H1 (cell line): Measurements from ENCODE around the gene ABHD4. TPM values are rescaled to one million over a fixed set of nuclear protein-coding genes. Genes with fewer than 3 reads are reported as not detected.

Source experiments
- CTCF ChIA-PET: fragments of 300-600 bp; sonication (Branson Sonifier 250); formaldehyde crosslinking; loops from one replicate; lab custom pipeline; 2021; ENCODE audit not compliant: partially characterized antibody; lab: Charles Lee
- POLR2A ChIA-PET: fragments of 300-600 bp; sonication (Branson Sonifier 250); formaldehyde crosslinking; loops from one replicate; lab custom pipeline; 2021; ENCODE audit warnings: inconsistent platforms; ENCODE audit not compliant: partially characterized antibody; lab: Charles Lee
- DNase-seq, 2 experiments: peaks; one replicate each; pipeline versions ENCODE4 v3.0.0 to v3.0.0-alpha.2; 2010 to 2022; ENCODE audit warnings: low spot score in 2 of 2, low read depth in 1 of 2, mixed read lengths in 1 of 2
- FAIRE-seq: peaks from 2 replicates; lab custom pipeline; 2011; peaks lifted over from hg19 to GRCh38; lab: Jason Lieb, UNC
- H2AFZ ChIP-seq: 2 replicates; pipeline ENCODE4 v1.8.1; 2012; ENCODE audit warnings: low read length, inconsistent platforms
- H2AK5ac ChIP-seq: 2 replicates; pipeline ENCODE4 v1.6.1; 2013; ENCODE audit warnings: low read depth, low read length
- H2BK120ac ChIP-seq: replicated peaks from 2 replicates; pipeline ENCODE3; 2013; ENCODE audit warnings: low read depth, low read length, inconsistent platforms
- H2BK12ac ChIP-seq: 2 replicates; pipeline ENCODE4 v1.6.1; 2013; ENCODE audit warnings: low read depth, low read length
- H2BK15ac ChIP-seq: 2 replicates; pipeline ENCODE4 v1.6.1; 2013; ENCODE audit warnings: low read length
- H2BK20ac ChIP-seq: 2 replicates; pipeline ENCODE4 v1.6.1; 2013; ENCODE audit warnings: low read length
- H2BK5ac ChIP-seq: 2 replicates; pipeline ENCODE4 v1.6.1; 2013; ENCODE audit warnings: low read depth, low read length
- H3K14ac ChIP-seq: 2 replicates; pipeline ENCODE4 v1.6.1; 2013; ENCODE audit warnings: inconsistent platforms; ENCODE audit not compliant: insufficient read length
- H3K18ac ChIP-seq: 2 replicates; pipeline ENCODE4 v1.6.1; 2013; ENCODE audit warnings: low read length; ENCODE audit errors: extremely low read depth
- H3K23ac ChIP-seq: 2 replicates; pipeline ENCODE4 v1.6.1; 2013; ENCODE audit warnings: inconsistent platforms; ENCODE audit not compliant: insufficient read length
- H3K23me2 ChIP-seq: 2 replicates; pipeline ENCODE4 v1.6.1; 2013; ENCODE audit warnings: low read depth, low read length
- H3K27ac ChIP-seq: 2 replicates; pipeline ENCODE4 v1.6.1; 2011; ENCODE audit warnings: low read depth, low read length, inconsistent platforms
- H3K27me3 ChIP-seq, 4 experiments: replicated peaks in 1 of 4; 1 replicate in 1 of 4; 2 replicates in 3 of 4; pipeline versions ENCODE4 v1.6.1 to v1.8.1; 2011 to 2013; ENCODE audit warnings: low read length in 3 of 4, mild to moderate bottlenecking in 3 of 4, inconsistent platforms in 2 of 4, mixed read lengths in 2 of 4, moderate library complexity in 1 of 4; ENCODE audit not compliant: control insufficient read depth in 3 of 4, insufficient read depth in 3 of 4; ENCODE audit errors: extremely low read depth in 1 of 4
- H3K36me3 ChIP-seq, 4 experiments: 2 replicates each; pipeline versions ENCODE4 v1.6.1 to v1.8.1; 2011 to 2013; ENCODE audit warnings: mild to moderate bottlenecking in 4 of 4, low read length in 3 of 4, moderate library complexity in 2 of 4, control low read depth in 1 of 4, inconsistent platforms in 1 of 4; ENCODE audit not compliant: insufficient read depth in 4 of 4, control insufficient read depth in 2 of 4
- H3K4ac ChIP-seq: replicated peaks from 2 replicates; pipeline ENCODE3; 2013; ENCODE audit warnings: low read length, low read depth, mixed read lengths, inconsistent platforms; ENCODE audit not compliant: insufficient read length
- H3K4me1 ChIP-seq, 4 experiments: replicated peaks in 1 of 4; 1 replicate in 1 of 4; 2 replicates in 3 of 4; pipeline versions ENCODE4 v1.6.1 to v1.8.1; 2011 to 2013; ENCODE audit warnings: low read length in 3 of 4, inconsistent platforms in 2 of 4, mixed read lengths in 1 of 4; ENCODE audit not compliant: insufficient read depth in 4 of 4, control insufficient read depth in 3 of 4
- H3K4me2 ChIP-seq, 2 experiments: 2 replicates each; pipeline versions ENCODE4 v1.6.1 to v1.8.1; 2011 to 2013; ENCODE audit warnings: low read depth in 2 of 2, low read length in 2 of 2, control low read depth in 1 of 2, inconsistent platforms in 1 of 2, mild to moderate bottlenecking in 1 of 2; ENCODE audit not compliant: insufficient read depth in 1 of 2
- H3K4me3 ChIP-seq, 4 experiments: fragments of 200-600, 300-600 bp in 1 of 4; sonication (generic), shearing (Covaris generic), sonication (Bioruptor Twin) in 1 of 4; 2 replicates each; pipeline versions ENCODE4 v1.5.1 to v1.8.1; 2011 to 2016; ENCODE audit warnings: low read length in 4 of 4, low read depth in 3 of 4, control low read depth in 2 of 4, inconsistent platforms in 2 of 4, mild to moderate bottlenecking in 2 of 4, mixed read lengths in 1 of 4, moderate library complexity in 1 of 4; ENCODE audit not compliant: insufficient read depth in 2 of 4; ENCODE audit errors: extremely low read depth in 1 of 4
- H3K56ac ChIP-seq: replicated peaks from 2 replicates; pipeline ENCODE3; 2013; ENCODE audit warnings: low read depth, mild to moderate bottlenecking, mixed read lengths, low read length, inconsistent platforms; ENCODE audit not compliant: insufficient read length
- H3K79me1 ChIP-seq: 2 replicates; pipeline ENCODE4 v1.6.1; 2013; ENCODE audit warnings: low read depth, low read length, control low read depth
- H3K79me2 ChIP-seq, 2 experiments: 2 replicates each; pipeline versions ENCODE4 v1.6.1 to v1.8.1; 2012 to 2013; ENCODE audit warnings: low read length in 2 of 2, mild to moderate bottlenecking in 2 of 2, inconsistent platforms in 1 of 2; ENCODE audit not compliant: insufficient read depth in 2 of 2, control insufficient read depth in 1 of 2
- H3K9ac ChIP-seq, 4 experiments: replicated peaks in 1 of 4; 1 replicate in 1 of 4; 2 replicates in 3 of 4; pipeline versions ENCODE4 v1.6.1 to v1.8.1; 2011 to 2013; ENCODE audit warnings: low read depth in 3 of 4, low read length in 3 of 4, control low read depth in 2 of 4, mild to moderate bottlenecking in 2 of 4, moderate library complexity in 2 of 4, inconsistent platforms in 1 of 4; ENCODE audit errors: extremely low read depth in 1 of 4
- H3K9me3 ChIP-seq, 2 experiments: 2 replicates each; pipeline versions ENCODE4 v1.6.1 to v1.8.1; 2012 to 2013; ENCODE audit warnings: mild to moderate bottlenecking in 2 of 2, moderate library complexity in 2 of 2, control low read depth in 1 of 2, inconsistent platforms in 1 of 2, low read depth in 1 of 2, low read length in 1 of 2, mixed read lengths in 1 of 2; ENCODE audit not compliant: insufficient read depth in 2 of 2
- H4K20me1 ChIP-seq, 2 experiments: replicated peaks in 1 of 2; 2 replicates each; pipeline versions ENCODE3 to v1.8.1; 2011 to 2013; ENCODE audit warnings: inconsistent platforms in 2 of 2, low read length in 2 of 2, mild to moderate bottlenecking in 1 of 2; ENCODE audit not compliant: insufficient read depth in 2 of 2, control insufficient read depth in 1 of 2
- H4K5ac ChIP-seq: 2 replicates; pipeline ENCODE4 v1.6.1; 2013; ENCODE audit warnings: low read length, low read depth, mixed read lengths, inconsistent platforms; ENCODE audit not compliant: insufficient read length
- H4K8ac ChIP-seq: 2 replicates; pipeline ENCODE4 v1.8.0; 2013; ENCODE audit warnings: mild to moderate bottlenecking, moderate library complexity, low read length, inconsistent platforms; ENCODE audit not compliant: insufficient read depth; ENCODE audit errors: extremely low read depth
- H4K91ac ChIP-seq: replicated peaks from 2 replicates; pipeline ENCODE3; 2013; ENCODE audit warnings: low read length, mixed read lengths, inconsistent platforms; ENCODE audit not compliant: insufficient read length
- ASH2L ChIP-seq: fragments of 200-600, 300-600 bp; sonication (generic); IDR thresholded peaks from one replicate; pipeline ENCODE4 v1.7.1; 2017; ENCODE audit warnings: low read length
- EP300 ChIP-seq, 2 experiments: IDR thresholded peaks; 1 replicate in 1 of 2; 2 replicates in 1 of 2; pipeline ENCODE4 v1.6.1; 2011 to 2012; ENCODE audit warnings: low read depth in 2 of 2, low read length in 2 of 2, mild to moderate bottlenecking in 2 of 2, borderline replicate concordance in 1 of 2, inconsistent platforms in 1 of 2, moderate library complexity in 1 of 2
- KDM4A ChIP-seq: IDR thresholded peaks from one replicate; pipeline ENCODE4 v1.7.1; 2012; ENCODE audit warnings: low read depth, mild to moderate bottlenecking, moderate library complexity, low read length, inconsistent platforms; ENCODE audit not compliant: severe bottlenecking
- MAFK ChIP-seq: IDR thresholded peaks from 2 replicates; pipeline ENCODE4 v1.6.1; 2012; ENCODE audit warnings: low read depth, mild to moderate bottlenecking, improper control_type of control experiment, low read length
- PHF8 ChIP-seq: fragments of 200-600 bp; sonication (generic); conservative IDR thresholded peaks from 2 replicates; pipeline ENCODE4 v1.7.1; 2012; ENCODE audit warnings: low read depth, mild to moderate bottlenecking, inconsistent platforms, low read length, moderate library complexity
- POLR2A ChIP-seq, 2 experiments: IDR thresholded peaks; 1 replicate in 1 of 2; 2 replicates in 1 of 2; pipeline ENCODE4 v1.6.1; 2011; ENCODE audit warnings: low read depth in 2 of 2, low read length in 2 of 2, mild to moderate bottlenecking in 2 of 2; ENCODE audit errors: control extremely low read depth in 1 of 2
- TBP ChIP-seq: IDR thresholded peaks from 2 replicates; pipeline ENCODE4 v1.6.1; 2011; ENCODE audit warnings: low read depth, low read length, improper control_type of control experiment
- YY1 ChIP-seq: IDR thresholded peaks from 2 replicates; pipeline ENCODE4 v1.6.1; 2011; ENCODE audit warnings: low read depth, mild to moderate bottlenecking, low read length
- WGBS, 2 experiments: shearing (Covaris generic) in 1 of 2; methylation state at CpG; one replicate each; pipeline versions ENCODE4 v1.1.6 to v1.1.7; 2013 to 2015; ENCODE audit warnings: low lambda C conversion rate in 2 of 2, mixed read lengths in 2 of 2, inconsistent platforms in 1 of 2, low coverage in 1 of 2, missing lambda C conversion rate in 1 of 2; ENCODE audit not compliant: insufficient replicate concordance in 2 of 2, insufficient coverage in 1 of 2, insufficient read length in 1 of 2; ENCODE audit errors: extremely low coverage in 1 of 2, missing lambda C conversion rate in 1 of 2; 5-methylcytosine and 5-hydroxymethylcytosine counted together
- long read RNA-seq, 2 experiments: library from RNA in 1 of 2; library from capped mRNA in 1 of 2; stranded (forward); transcript quantifications; one replicate each; pipeline ENCODE4 v2.0.0, GENCODE V29; 2021; ENCODE audit warnings: inconsistent platforms in 1 of 2
- polyA minus RNA-seq, 3 experiments: library from RNA; depleted of rRNA, polyadenylated mRNA; stranded (reverse); fragments of >200 nt; gene quantifications; 1 replicate in 2 of 3; 2 replicates in 1 of 3; pipeline ENCODE4 v1.2.3, GENCODE V29; 2011
- polyA plus RNA-seq, 7 experiments: library from polyadenylated mRNA; depleted of rRNA in 3 of 7; stranded (reverse) in 5 of 7; unstranded in 2 of 7; fragments of >200 nt in 5 of 7; fragments of 200-250 nt in 2 of 7; gene quantifications; 1 replicate in 5 of 7; 2 replicates in 1 of 7; 4 replicates in 1 of 7; pipeline versions ENCODE4 v1.2.1 to v1.2.3, GENCODE V29; 2011 to 2013; ENCODE audit warnings: missing spikeins in 2 of 7, mixed read lengths in 2 of 7
- total RNA-seq: library from RNA; stranded (reverse); fragmentation: NEBNext Ultra II Directional; extraction: Animal tissue kit (Norgen Biotek cat#: 25700); gene quantifications from 2 replicates; pipeline ENCODE4 v1.2.1, GENCODE V29; 2021

The ABHD4 gene
- total RNA-seq (32.4 and 37.1 TPM in 2 replicates), polyA plus RNA-seq (2011; rRNA removed) (40.6 and 42.9 TPM in 2 replicates), polyA minus RNA-seq (2011; rRNA and poly(A)+ RNA removed) (34.9 and 36.6 TPM in 2 replicates)
- polyA plus RNA-seq (2011; cell fraction: cytosol; rRNA removed): 33.3 TPM
- polyA plus RNA-seq (2011; cell fraction: nucleus; rRNA removed): 39.0 TPM
- 21.3 to 29.2 TPM (median 25.0 TPM) in 4 replicates for polyA plus RNA-seq (2012, experiment 1 of 2)
- polyA plus RNA-seq (2012, experiment 2 of 2): 25.7 TPM
- polyA plus RNA-seq (2013, experiment 1 of 2): 25.1 TPM
- 26.5 TPM for polyA plus RNA-seq (2013, experiment 2 of 2)
- 12.8 TPM for polyA minus RNA-seq (2011; cell fraction: cytosol; rRNA and poly(A)+ RNA removed)
- 22.9 TPM for polyA minus RNA-seq (2011; cell fraction: nucleus; rRNA and poly(A)+ RNA removed)
- long read RNA-seq, experiment 1, partial matches to known transcripts: 11 of 22 reads
- long read RNA-seq, experiment 1, other reads (novel, unspliced or antisense): 9 of 22 reads
- long read RNA-seq, experiment 2, transcript ABHD4-203 (7 exons, 3,366 nt): major isoform, 24 of 25 reads
- long read RNA-seq, experiment 2, partial matches to known transcripts: 0 of 25 reads
- long read RNA-seq, experiment 2, other reads (novel, unspliced or antisense): 1 of 25 reads

GRCh38 chr14:22598099-22598895 lies at the start of gene ABHD4:
TSS of gene ABHD4 (plus strand) at chr14:22598300. CDS start at chr14:22598307, 7 bp downstream.
- Histone ChIP-seq H3K14ac (no peak within 1 kb of the TSS), H3K9ac (peak within 1 kb of the TSS; percentile 55 to 84 (median 82)), H2AFZ (peak within 1 kb of the TSS; percentile 98), H4K5ac (no peak within 1 kb of the TSS), H3K9me3 (no peaks in the 10 kb centered on the region), H2BK120ac (no peak within 1 kb of the TSS), H3K36me3 (peaks cover 4 to 18% (median 16%) of the 10 kb centered on the region in 4 experiments), H2AK5ac (no peak within 1 kb of the TSS), H3K23ac (no peak within 1 kb of the TSS), H4K91ac (peak within 1 kb of the TSS; percentile 18), H3K27ac (peak within 1 kb of the TSS; percentile 77), H4K20me1 (peaks cover 0 to 4% of the 10 kb centered on the region in 2 experiments), H3K27me3 (no peaks in the 10 kb centered on the region), H3K79me2 (peaks cover 3 to 17% of the 10 kb centered on the region in 2 experiments), H3K79me1 (peaks cover 3% of the 10 kb centered on the region; the same call in 1 of the 2 replicates), H2BK12ac (peak within 1 kb of the TSS; percentile 77), H3K4ac (no peak within 1 kb of the TSS), H3K4me2 (peak within 1 kb of the TSS; percentile 67 to 79), H3K18ac (peak within 1 kb of the TSS; percentile 81; the same call in 1 of the 2 replicates), H2BK5ac (peak within 1 kb of the TSS; percentile 93), H3K4me3 (peak within 1 kb of the TSS; percentile 68 to 99 (median 84)), H2BK15ac (peak within 1 kb of the TSS; percentile 81; the same call in 1 of the 2 replicates), H3K56ac (peak within 1 kb of the TSS; percentile 60), H3K23me2 (peaks cover 4% of the 10 kb centered on the region; the same call in 1 of the 2 replicates), H3K4me1 (peaks cover 0 to 10% (median 6%) of the 10 kb centered on the region in 4 experiments; a peak in 4 of 7 replicates), H2BK20ac (no peak within 1 kb of the TSS), H4K8ac (peak within 1 kb of the TSS; percentile 91)
- 1% methylated on average over 40 of the region's 49 CpGs; no CpG with 5 or more reads in 1 of the 2 experiments for WGBS, 2 experiments
- CTCF ChIA-PET: interaction anchor here (0.8 to 5.2 kb wide), 17 partner anchors 9 to 273 kb away, joined by 3 to 29 read pairs (median 4); partner anchors contain the start of genes DAD1 and LRP10
- FAIRE-seq (no peak), DNase-seq (peak in 1 of 2 experiments; percentile 92)
- POLR2A ChIA-PET: interaction anchor here (0.8 to 2.7 kb wide), 11 partner anchors 9 to 359 kb away, joined by 3 to 22 read pairs (median 3); partner anchors contain the start of genes DAD1, HAUS4 and OXA1L
- peak; percentile 50 for TF ChIP-seq TBP
- 0 out of 3 replicates have a peak, but pooled peaks of 1 of the 2 experiments have one; percentile 31 for TF ChIP-seq EP300 (IDR thresholded peaks at IDR 0.05; ENCODE audit: borderline replicate concordance in 1 of 2, low read depth in 2 of 2, low read length in 2 of 2)
- peak; percentile 85 for TF ChIP-seq KDM4A
- peak; percentile 60 to 78; a peak in 2 of 3 replicates for TF ChIP-seq POLR2A (IDR thresholded peaks at IDR 0.05; ENCODE audit: control extremely low read depth in 1 of 2, low read depth in 2 of 2, low read length in 2 of 2)
- 0 out of 2 replicates have a peak, but pooled peaks have one; percentile 20 for TF ChIP-seq YY1
- peak; percentile 67 for TF ChIP-seq ASH2L
- TF ChIP-seq PHF8: peak; percentile 52
- TF ChIP-seq MAFK: no peak
